A673 (cell line): ENCODE data around the gene MRPS33. TPM values are rescaled to one million over a fixed set of nuclear protein-coding genes. Genes with fewer than 3 reads are reported as not detected.

ENCODE experiments used
- BruUV-seq: library from RNA; stranded (reverse); fragments of 400-500 nt; replicated peaks from 2 replicates; lab custom pipeline; 2021; lab: Mats Ljungman, UMichigan
- CTCF ChIA-PET: fragments of 300-600 bp; sonication (Branson Sonifier 250); formaldehyde crosslinking; loops from one replicate; lab custom pipeline; 2022; ENCODE audit warnings: antibody characterized with exemption; lab: Charles Lee
- POLR2A ChIA-PET: fragments of 300-600 bp; sonication (Branson Sonifier 250); formaldehyde crosslinking; loops from one replicate; lab custom pipeline; 2022; ENCODE audit warnings: antibody characterized with exemption; ENCODE audit not compliant: low non-redundant PET; lab: Charles Lee
- DNase-seq: peaks from one replicate; pipeline ENCODE4 v3.0.0-alpha.2; 2015; ENCODE audit warnings: low spot score
- H3K27ac ChIP-seq: fragments of 200-600 bp; sonication (generic); 2 replicates; pipeline ENCODE4 v1.5.1; 2016; ENCODE audit warnings: mixed run types, low read depth, mild to moderate bottlenecking, mixed read lengths, antibody characterized with exemption, low read length; ENCODE audit not compliant: poor library complexity, severe bottlenecking
- H3K27me3 ChIP-seq: fragments of 200-600 bp; sonication (generic); replicated peaks from 2 replicates; pipeline ENCODE4 v1.6.1; 2017; ENCODE audit warnings: mixed run types, low read depth, mild to moderate bottlenecking, mixed read lengths, antibody characterized with exemption, low read length; ENCODE audit not compliant: insufficient read depth, poor library complexity
- H3K36me3 ChIP-seq: fragments of 200-600 bp; sonication (generic); 2 replicates; pipeline ENCODE4 v1.6.1; 2016; ENCODE audit warnings: mixed run types, mild to moderate bottlenecking, mixed read lengths, antibody characterized with exemption, low read length; ENCODE audit not compliant: insufficient read depth, poor library complexity, severe bottlenecking
- H3K4me1 ChIP-seq: fragments of 200-600 bp; sonication (generic); 2 replicates; pipeline ENCODE4 v1.6.1; 2017; ENCODE audit warnings: mixed run types, mild to moderate bottlenecking, mixed read lengths, antibody characterized with exemption, low read length; ENCODE audit not compliant: insufficient read depth, poor library complexity, severe bottlenecking
- H3K4me3 ChIP-seq: fragments of 200-600 bp; sonication (generic); 2 replicates; pipeline ENCODE4 v1.5.1; 2016; ENCODE audit warnings: low read depth, mixed run types, mild to moderate bottlenecking, mixed read lengths, low read length; ENCODE audit not compliant: poor library complexity, severe bottlenecking
- H3K9me3 ChIP-seq: fragments of 200-600 bp; sonication (generic); 2 replicates; pipeline ENCODE4 v1.6.1; 2016; ENCODE audit warnings: mixed run types, low read depth, mild to moderate bottlenecking, mixed read lengths, antibody characterized with exemption, low read length; ENCODE audit not compliant: poor library complexity, severe bottlenecking
- EZH2 ChIP-seq: fragments of 200-600 bp; sonication (generic); IDR thresholded peaks from 2 replicates; pipeline ENCODE4 v1.6.1; 2017; ENCODE audit warnings: borderline replicate concordance, low read depth, mild to moderate bottlenecking, mixed read lengths, antibody characterized with exemption, low read length; ENCODE audit not compliant: poor library complexity, severe bottlenecking
- intact Hi-C: fragments of 100-400 bp; cut with micrococcal nuclease; formaldehyde crosslinking; loops from one replicate; pipeline ENCODE4 v1.10.0; 2022; ENCODE audit not compliant: unreplicated experiment
- total RNA-seq: library from RNA; stranded (reverse); gene quantifications from 2 replicates; pipeline ENCODE4 v1.2.3, GENCODE V29; 2021
- TF ChIP-seq, protein P1 (sequence below): fragments of 300-800, 200-600 bp; sonication (generic); conservative IDR thresholded peaks from 2 replicates; pipeline ENCODE4 v1.5.1; 2017; ENCODE audit warnings: low read depth, mild to moderate bottlenecking, antibody characterized with exemption, low read length, moderate library complexity, mixed read lengths

MRPS33 gene
- total RNA-seq, 1 experiment from 2014 or later, result 66.0 TPM

DNA sequence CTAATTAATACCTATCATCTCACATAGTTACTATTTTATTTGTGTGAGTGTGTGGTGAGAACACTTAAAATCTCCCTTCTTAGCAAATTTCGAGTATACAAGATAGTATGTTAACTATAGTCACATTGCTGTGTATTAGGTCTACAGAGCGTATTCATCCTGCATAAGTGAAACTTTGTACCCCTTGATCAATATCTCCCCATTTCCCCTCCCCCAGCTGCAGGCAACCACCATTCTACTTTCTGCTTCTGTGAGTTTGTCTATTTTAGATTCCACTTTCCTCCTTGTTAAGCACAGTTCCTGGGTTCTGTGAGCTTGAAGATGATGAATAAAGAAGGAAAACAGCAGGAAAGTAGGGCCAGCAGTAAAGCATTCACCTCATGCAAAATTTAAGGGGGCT is 42.4 kb downstream of the MRPS33 start:
- Histone ChIP-seq H3K4me1 (no peaks in the 10 kb centered on the region), H3K9me3 (no peaks in the 10 kb centered on the region), H3K27me3 (no peaks in the 10 kb centered on the region), H3K4me3 (no peak overlapping the region), H3K27ac (no peak overlapping the region), H3K36me3 (no peaks in the 10 kb centered on the region)
- BruUV-seq, result no TSS peak
- TF ChIP-seq, protein P1, sequence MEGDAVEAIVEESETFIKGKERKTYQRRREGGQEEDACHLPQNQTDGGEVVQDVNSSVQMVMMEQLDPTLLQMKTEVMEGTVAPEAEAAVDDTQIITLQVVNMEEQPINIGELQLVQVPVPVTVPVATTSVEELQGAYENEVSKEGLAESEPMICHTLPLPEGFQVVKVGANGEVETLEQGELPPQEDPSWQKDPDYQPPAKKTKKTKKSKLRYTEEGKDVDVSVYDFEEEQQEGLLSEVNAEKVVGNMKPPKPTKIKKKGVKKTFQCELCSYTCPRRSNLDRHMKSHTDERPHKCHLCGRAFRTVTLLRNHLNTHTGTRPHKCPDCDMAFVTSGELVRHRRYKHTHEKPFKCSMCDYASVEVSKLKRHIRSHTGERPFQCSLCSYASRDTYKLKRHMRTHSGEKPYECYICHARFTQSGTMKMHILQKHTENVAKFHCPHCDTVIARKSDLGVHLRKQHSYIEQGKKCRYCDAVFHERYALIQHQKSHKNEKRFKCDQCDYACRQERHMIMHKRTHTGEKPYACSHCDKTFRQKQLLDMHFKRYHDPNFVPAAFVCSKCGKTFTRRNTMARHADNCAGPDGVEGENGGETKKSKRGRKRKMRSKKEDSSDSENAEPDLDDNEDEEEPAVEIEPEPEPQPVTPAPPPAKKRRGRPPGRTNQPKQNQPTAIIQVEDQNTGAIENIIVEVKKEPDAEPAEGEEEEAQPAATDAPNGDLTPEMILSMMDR, result no peak
- no peak for TF ChIP-seq EZH2
- ChIA-PET POLR2A (no interaction called here), CTCF (no interaction called here)
- no peak for DNase-seq
- intact Hi-C loops, result no loop called here

DNA sequence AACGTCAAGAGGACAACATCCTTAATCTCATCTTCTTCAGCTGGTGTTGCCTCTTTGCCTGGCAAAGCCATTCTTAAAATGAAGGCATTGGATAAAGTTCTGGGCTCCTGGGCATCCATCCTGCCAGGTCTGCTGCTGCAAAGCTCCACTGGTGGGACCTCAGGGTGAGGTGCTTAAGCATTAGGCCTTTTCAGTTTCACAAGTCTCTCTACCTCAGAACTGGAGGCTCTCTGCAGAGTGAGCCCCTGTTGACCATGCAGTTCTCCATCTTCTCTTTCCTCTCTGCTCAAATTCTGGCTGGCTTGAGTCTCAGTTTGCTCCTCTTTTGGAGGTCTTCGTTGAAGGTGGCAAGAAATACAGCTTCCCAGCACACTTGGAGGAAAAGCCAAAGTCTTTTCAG is 47.3 kb downstream of the MRPS33 start:
- POLR2A ChIA-PET, result no interaction called here
- CTCF ChIA-PET, result no interaction called here
- BruUV-seq, result no TSS peak
- no peaks in the 10 kb centered on the region for H3K27me3 ChIP-seq
- DNase-seq, result no peak
- no peak for TF ChIP-seq EZH2
- TF ChIP-seq, protein P1, result no peak
- no peaks in the 10 kb centered on the region for H3K36me3 ChIP-seq
- H3K4me1 ChIP-seq, result no peaks in the 10 kb centered on the region
- H3K27ac ChIP-seq, result no peak overlapping the region
- no peaks in the 10 kb centered on the region for H3K9me3 ChIP-seq
- no peak overlapping the region for H3K4me3 ChIP-seq
- intact Hi-C loops, result no loop called here

- ChIA-PET POLR2A (no interaction called here), CTCF (no interaction called here)
- Histone ChIP-seq H3K4me1 (no peaks in the 10 kb centered on the region), H3K36me3 (no peaks in the 10 kb centered on the region), H3K9me3 (no peaks in the 10 kb centered on the region), H3K4me3 (no peak overlapping the region), H3K27me3 (no peaks in the 10 kb centered on the region), H3K27ac (no peak overlapping the region)
- BruUV-seq, result no TSS peak
- no peak for DNase-seq
- intact Hi-C loops, result no loop called here
- no peak for TF ChIP-seq EZH2
- TF ChIP-seq, protein P1, result no peak
Measured at GRCh38 chr7:140966561-140967233, 48.1 kb downstream of the MRPS33 start.
